Skeletal muscle satellite cell (primary cell): ENCODE data around the gene DKKL1.

ENCODE experiments used
- H3K27me3 ChIP-seq: 2 replicates; pipeline ENCODE4 v1.7.0; 2013; ENCODE audit warnings: low read length; ENCODE audit not compliant: control insufficient read depth, insufficient read depth
- H3K36me3 ChIP-seq: 2 replicates; pipeline ENCODE4 v1.7.0; 2013; ENCODE audit warnings: mild to moderate bottlenecking, control low read depth, low read length; ENCODE audit not compliant: insufficient read depth
- H3K4me1 ChIP-seq: 2 replicates; pipeline ENCODE4 v1.7.0; 2013; ENCODE audit warnings: low read length; ENCODE audit not compliant: control insufficient read depth, insufficient read depth
- H3K4me2 ChIP-seq: 2 replicates; pipeline ENCODE4 v1.7.0; 2013; ENCODE audit warnings: mild to moderate bottlenecking, low read length
- H3K4me3 ChIP-seq: 2 replicates; pipeline ENCODE4 v1.7.0; 2013; ENCODE audit warnings: low read length
- H3K9ac ChIP-seq: 2 replicates; pipeline ENCODE4 v1.7.0; 2013; ENCODE audit warnings: mild to moderate bottlenecking, low read depth, low read length, moderate library complexity
- H3K9me3 ChIP-seq: replicated peaks from 2 replicates; pipeline ENCODE4 v1.7.0; 2013; ENCODE audit warnings: mild to moderate bottlenecking, control low read depth, low read length

Gene DKKL1

GRCh38 chr19:49408816-49409440 is 45.3 kb downstream of the DKKL1 start:
- Histone ChIP-seq H3K9me3 (no peaks in the 10 kb centered on the region), H3K27me3 (peaks cover 34% of the 10 kb centered on the region), H3K4me3 (no peak overlapping the region), H3K4me1 (no peaks in the 10 kb centered on the region), H3K36me3 (no peaks in the 10 kb centered on the region), H3K9ac (no peak overlapping the region), H3K4me2 (no peak overlapping the region)

- Histone ChIP-seq H3K9ac (no peak overlapping the region), H3K4me1 (no peaks in the 10 kb centered on the region), H3K4me2 (no peak overlapping the region), H3K27me3 (peaks cover 39% of the 10 kb centered on the region), H3K9me3 (no peaks in the 10 kb centered on the region), H3K36me3 (no peaks in the 10 kb centered on the region), H3K4me3 (no peak overlapping the region)
Measured at GRCh38 chr19:49409441-49410029, 45.9 kb downstream of the DKKL1 start.

DNA sequence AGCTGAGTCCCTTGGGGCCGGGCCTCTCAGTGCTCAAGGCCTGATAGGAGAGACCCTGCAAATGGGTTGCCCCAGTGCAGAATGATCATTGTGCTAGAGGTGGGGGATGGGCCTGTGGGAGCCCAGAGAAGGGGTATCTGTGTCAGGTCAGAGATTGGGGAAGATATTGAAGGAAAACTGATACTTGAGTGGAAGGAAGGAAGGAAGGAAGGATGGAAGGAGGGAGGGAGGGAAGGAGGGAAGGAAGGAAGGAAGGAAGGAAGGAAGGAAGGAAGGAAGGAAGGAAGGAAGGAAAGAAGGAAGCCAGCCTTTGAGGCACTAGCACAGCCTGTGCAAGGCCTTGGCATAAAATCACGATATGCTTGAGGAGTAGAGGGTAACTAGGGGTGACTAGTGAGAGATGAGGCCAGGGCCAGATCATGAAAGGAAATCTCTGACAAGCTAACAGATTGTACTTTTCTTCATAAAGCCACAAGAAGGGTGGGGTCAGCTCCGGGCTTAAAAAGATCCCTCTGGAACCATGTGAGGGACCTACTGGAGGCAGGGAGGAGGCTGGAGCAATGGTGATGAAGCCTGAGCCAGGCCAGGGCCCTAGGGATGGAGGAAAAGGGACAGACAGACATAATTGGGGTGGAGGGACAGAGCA is 48.1 kb downstream of the DKKL1 start:
- no peaks in the 10 kb centered on the region for H3K4me1 ChIP-seq
- no peaks in the 10 kb centered on the region for H3K36me3 ChIP-seq
- peaks cover 52% of the 10 kb centered on the region for H3K27me3 ChIP-seq
- no peaks in the 10 kb centered on the region for H3K9me3 ChIP-seq
- H3K9ac ChIP-seq = no peak overlapping the region
- no peak overlapping the region for H3K4me3 ChIP-seq
- no peak overlapping the region for H3K4me2 ChIP-seq

DNA sequence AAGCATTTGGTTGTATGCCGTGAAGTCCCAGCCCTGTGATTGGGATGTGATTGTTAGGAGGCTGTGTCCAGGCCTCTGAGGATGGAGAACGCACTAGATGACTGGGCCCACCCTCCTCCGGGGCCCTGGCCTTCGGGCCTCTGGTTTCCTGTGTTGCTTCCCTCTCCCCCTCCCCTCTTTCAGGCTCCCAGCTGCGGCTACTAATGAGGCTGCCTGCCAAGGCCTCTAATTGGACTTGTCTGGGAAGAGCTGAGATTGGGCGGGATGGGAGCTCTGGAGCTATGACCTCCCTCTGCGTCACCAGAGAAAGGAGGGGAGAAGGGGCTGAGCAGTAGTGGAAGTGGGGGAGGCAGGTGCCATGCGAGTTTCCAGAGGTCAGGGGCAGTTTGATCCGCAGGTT is 49.7 kb downstream of the DKKL1 start:
- no peak overlapping the region for H3K9ac ChIP-seq
- peaks cover 59% of the 10 kb centered on the region for H3K27me3 ChIP-seq
- no peaks in the 10 kb centered on the region for H3K36me3 ChIP-seq
- H3K4me1 ChIP-seq = no peaks in the 10 kb centered on the region
- H3K4me2 ChIP-seq = no peak overlapping the region
- no peaks in the 10 kb centered on the region for H3K9me3 ChIP-seq
- no peak overlapping the region for H3K4me3 ChIP-seq

- H3K4me1 ChIP-seq = no peaks in the 10 kb centered on the region
- H3K9ac ChIP-seq = no peak overlapping the region
- peaks cover 69% of the 10 kb centered on the region for H3K27me3 ChIP-seq
- no peak overlapping the region for H3K4me3 ChIP-seq
- H3K9me3 ChIP-seq = no peaks in the 10 kb centered on the region
- H3K4me2 ChIP-seq = no peak overlapping the region
- H3K36me3 ChIP-seq = no peaks in the 10 kb centered on the region
Measured at GRCh38 chr19:49414256-49414655, 50.6 kb downstream of the DKKL1 start.

- Histone ChIP-seq H3K4me3 (no peak overlapping the region), H3K9ac (no peak overlapping the region), H3K9me3 (no peaks in the 10 kb centered on the region), H3K27me3 (peaks cover 78% of the 10 kb centered on the region), H3K4me2 (no peak overlapping the region), H3K4me1 (no peaks in the 10 kb centered on the region), H3K36me3 (no peaks in the 10 kb centered on the region)
Measured at GRCh38 chr19:49415102-49415809, 51.6 kb downstream of the DKKL1 start.

- H3K9ac ChIP-seq = no peak overlapping the region
- H3K4me1 ChIP-seq = no peaks in the 10 kb centered on the region
- H3K36me3 ChIP-seq = no peaks in the 10 kb centered on the region
- H3K9me3 ChIP-seq = no peaks in the 10 kb centered on the region
- H3K4me2 ChIP-seq = no peak overlapping the region
- H3K27me3 ChIP-seq = peaks cover 83% of the 10 kb centered on the region
- no peak overlapping the region for H3K4me3 ChIP-seq
Measured at GRCh38 chr19:49415810-49416200, 52.1 kb downstream of the DKKL1 start.

- Histone ChIP-seq H3K9me3 (no peaks in the 10 kb centered on the region), H3K4me1 (no peaks in the 10 kb centered on the region), H3K27me3 (peaks cover 86% of the 10 kb centered on the region), H3K4me2 (no peak overlapping the region), H3K9ac (no peak overlapping the region), H3K4me3 (no peak overlapping the region), H3K36me3 (no peaks in the 10 kb centered on the region)
Measured at GRCh38 chr19:49417088-49417487, 53.4 kb downstream of the DKKL1 start.

- no peak overlapping the region for H3K4me2 ChIP-seq
- no peaks in the 10 kb centered on the region for H3K36me3 ChIP-seq
- peaks cover 88% of the 10 kb centered on the region for H3K27me3 ChIP-seq
- no peak overlapping the region for H3K4me3 ChIP-seq
- H3K9ac ChIP-seq = no peak overlapping the region
- no peaks in the 10 kb centered on the region for H3K4me1 ChIP-seq
- no peaks in the 10 kb centered on the region for H3K9me3 ChIP-seq
Measured at GRCh38 chr19:49418511-49418910, 54.8 kb downstream of the DKKL1 start.

DNA sequence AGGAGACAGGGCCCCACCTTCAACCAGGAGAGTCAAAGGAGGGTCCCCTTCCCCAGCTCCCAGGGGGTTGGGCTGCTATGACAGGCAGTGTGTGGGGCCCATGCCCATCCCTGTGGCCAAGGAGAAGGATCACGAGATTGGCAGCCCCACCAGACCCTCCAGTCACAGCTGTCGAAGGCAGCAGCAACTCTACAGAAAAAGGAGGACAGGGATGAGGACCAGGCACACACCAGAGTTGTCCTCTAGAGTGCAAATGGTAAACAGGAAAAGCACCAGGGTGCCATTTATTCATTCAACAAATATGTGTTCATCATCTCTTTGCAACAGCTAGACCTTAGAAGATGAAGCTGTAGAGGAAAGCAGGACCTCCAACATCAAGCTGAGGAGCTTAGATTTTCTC is 55.5 kb downstream of the DKKL1 start:
- H3K27me3 ChIP-seq = peaks cover 88% of the 10 kb centered on the region
- H3K4me3 ChIP-seq = no peak overlapping the region
- H3K36me3 ChIP-seq = no peaks in the 10 kb centered on the region
- no peaks in the 10 kb centered on the region for H3K9me3 ChIP-seq
- H3K4me2 ChIP-seq = no peak overlapping the region
- no peak overlapping the region for H3K9ac ChIP-seq
- no peaks in the 10 kb centered on the region for H3K4me1 ChIP-seq

DNA sequence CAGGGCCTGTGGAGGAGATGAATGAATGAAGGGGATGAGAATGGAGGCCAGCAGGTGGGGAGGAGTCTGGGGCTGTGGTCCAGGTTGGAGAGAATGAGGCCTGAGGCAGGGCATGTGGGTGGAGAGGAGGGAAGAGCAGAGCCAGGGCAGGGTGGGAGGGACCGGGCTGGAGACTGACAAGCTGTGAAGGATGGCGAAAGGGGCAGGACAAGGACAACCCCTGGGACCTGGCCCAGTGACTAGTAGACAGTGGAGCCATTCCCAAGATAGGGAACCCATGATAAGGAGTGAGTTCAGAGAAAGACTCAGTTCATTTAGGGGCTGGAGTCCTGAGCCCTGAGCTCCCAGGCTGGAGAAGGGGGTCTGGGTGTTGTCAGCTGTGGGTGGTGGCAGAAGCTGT is 56.5 kb downstream of the DKKL1 start:
- Histone ChIP-seq H3K4me3 (no peak overlapping the region), H3K4me1 (no peaks in the 10 kb centered on the region), H3K4me2 (no peak overlapping the region), H3K9ac (no peak overlapping the region), H3K9me3 (no peaks in the 10 kb centered on the region), H3K36me3 (no peaks in the 10 kb centered on the region), H3K27me3 (peaks cover 92% of the 10 kb centered on the region)
